IMR-90 (cell line): ENCODE data around the gene GPR33. TPM values are rescaled to one million over a fixed set of nuclear protein-coding genes. Genes with fewer than 3 reads are reported as not detected.

Source experiments
- ATAC-seq: fragments of 200-7000 bp; cut with Tn5 transposase; 2 replicates; pipeline ENCODE4 v1.9.1; 2020; ENCODE audit warnings: low read depth, mild to moderate bottlenecking, moderate library complexity
- BruUV-seq: library from RNA; stranded (reverse); fragments of 400-500 nt; replicated peaks from 2 replicates; lab custom pipeline; 2021; lab: Mats Ljungman, UMichigan
- CTCF ChIA-PET: fragments of 300-600 bp; formaldehyde crosslinking; extraction: SDS; loops from one replicate; lab custom pipeline; 2021; ENCODE audit warnings: antibody characterized with exemption; lab: Yijun Ruan, JAX
- POLR2A ChIA-PET: fragments of 300-600 bp; sonication (Branson Sonifier 250); formaldehyde crosslinking; loops from one replicate; lab custom pipeline; 2022; ENCODE audit warnings: antibody characterized with exemption; ENCODE audit not compliant: unreplicated experiment; lab: Charles Lee
- DNase-seq: peaks from one replicate; pipeline ENCODE4 v3.0.0; 2013
- H2AFZ ChIP-seq: replicated peaks from 2 replicates; pipeline ENCODE3; 2013; ENCODE audit warnings: low read length, mild to moderate bottlenecking; ENCODE audit not compliant: poor library complexity
- H2AK5ac ChIP-seq: 2 replicates; pipeline ENCODE4 v1.6.1; 2013; ENCODE audit warnings: low read depth, low read length, inconsistent platforms
- H2AK9ac ChIP-seq: replicated peaks from 2 replicates; pipeline ENCODE3; 2013; ENCODE audit warnings: mild to moderate bottlenecking, low read depth, low read length, moderate library complexity; ENCODE audit not compliant: poor library complexity
- H2BK120ac ChIP-seq: 2 replicates; pipeline ENCODE4 v1.6.1; 2013; ENCODE audit warnings: low read depth, low read length, inconsistent platforms
- H2BK15ac ChIP-seq: 3 replicates; pipeline ENCODE4 v1.6.1; 2013; ENCODE audit warnings: low read depth, low read length, inconsistent platforms
- H2BK20ac ChIP-seq: 2 replicates; pipeline ENCODE4 v1.6.1; 2013; ENCODE audit warnings: low read depth, mild to moderate bottlenecking, inconsistent platforms, low read length, moderate library complexity
- H2BK5ac ChIP-seq: 2 replicates; pipeline ENCODE4 v1.6.1; 2013; ENCODE audit warnings: mild to moderate bottlenecking, low read depth, low read length, inconsistent platforms; ENCODE audit not compliant: poor library complexity, severe bottlenecking
- H3K14ac ChIP-seq: replicated peaks from 2 replicates; pipeline ENCODE4 v1.6.1; 2013; ENCODE audit warnings: low read depth, low read length, inconsistent platforms
- H3K18ac ChIP-seq: 2 replicates; pipeline ENCODE4 v1.6.1; 2013; ENCODE audit warnings: low read depth, low read length, control low read depth
- H3K23ac ChIP-seq: 2 replicates; pipeline ENCODE4 v1.6.1; 2013; ENCODE audit warnings: low read depth, low read length, inconsistent platforms
- H3K27ac ChIP-seq: 2 replicates; pipeline ENCODE4 v1.5.1; 2013; ENCODE audit warnings: mild to moderate bottlenecking, control low read depth, low read length; ENCODE audit not compliant: insufficient read depth
- H3K27me3 ChIP-seq: 2 replicates; pipeline ENCODE4 v1.6.1; 2013; ENCODE audit warnings: low read length; ENCODE audit not compliant: control insufficient read depth, insufficient read depth
- H3K36me3 ChIP-seq: 2 replicates; pipeline ENCODE4 v1.6.1; 2013; ENCODE audit warnings: low read length, mixed read lengths; ENCODE audit not compliant: control insufficient read depth, insufficient read depth
- H3K4ac ChIP-seq: 2 replicates; pipeline ENCODE4 v1.6.1; 2013; ENCODE audit warnings: low read depth, low read length, inconsistent platforms
- H3K4me1 ChIP-seq: 2 replicates; pipeline ENCODE4 v1.6.1; 2013; ENCODE audit warnings: low read length, mixed read lengths; ENCODE audit not compliant: control insufficient read depth, insufficient read depth
- H3K4me2 ChIP-seq: 2 replicates; pipeline ENCODE4 v1.6.1; 2013; ENCODE audit warnings: low read depth, mild to moderate bottlenecking, control low read depth, low read length, moderate library complexity
- H3K4me3 ChIP-seq: 2 replicates; pipeline ENCODE4 v1.5.1; 2013; ENCODE audit warnings: low read depth, mild to moderate bottlenecking, control low read depth, low read length, moderate library complexity; ENCODE audit not compliant: insufficient read depth
- H3K56ac ChIP-seq: 2 replicates; pipeline ENCODE4 v1.6.1; 2013; ENCODE audit warnings: low read length, inconsistent platforms; ENCODE audit not compliant: insufficient read depth; ENCODE audit errors: extremely low read depth
- H3K79me1 ChIP-seq, 2 experiments: 2 replicates each; pipeline ENCODE4 v1.6.1; 2013; ENCODE audit warnings: low read length in 2 of 2, inconsistent platforms in 1 of 2, low read depth in 1 of 2
- H3K9ac ChIP-seq: 2 replicates; pipeline ENCODE4 v1.6.1; 2013; ENCODE audit warnings: low read depth, low read length, control low read depth
- H3K9me1 ChIP-seq: 2 replicates; pipeline ENCODE4 v1.6.1; 2013; ENCODE audit warnings: low read length, inconsistent platforms; ENCODE audit not compliant: insufficient read depth
- H3K9me3 ChIP-seq: 2 replicates; pipeline ENCODE4 v1.6.1; 2013; ENCODE audit warnings: low read length; ENCODE audit not compliant: control insufficient read depth, insufficient read depth
- H4K20me1 ChIP-seq: 2 replicates; pipeline ENCODE4 v1.6.1; 2013; ENCODE audit warnings: low read length, inconsistent platforms; ENCODE audit not compliant: insufficient read depth
- H4K5ac ChIP-seq: 2 replicates; pipeline ENCODE4 v1.6.1; 2013; ENCODE audit warnings: mild to moderate bottlenecking, low read depth, low read length, control low read depth
- H4K8ac ChIP-seq, 2 experiments: 2 replicates each; pipeline ENCODE4 v1.6.1; 2013; ENCODE audit warnings: low read depth in 2 of 2, low read length in 2 of 2, control low read depth in 1 of 2, inconsistent platforms in 1 of 2
- H4K91ac ChIP-seq: 2 replicates; pipeline ENCODE4 v1.6.1; 2013; ENCODE audit warnings: low read depth, low read length, inconsistent platforms; ENCODE audit not compliant: insufficient read depth
- BHLHE40 ChIP-seq: fragments of 150-350 bp; IDR thresholded peaks from 2 replicates; pipeline ENCODE4 v1.6.1; 2016; ENCODE audit warnings: mild to moderate bottlenecking, low read depth, low read length
- CHD1 ChIP-seq: IDR thresholded peaks from 2 replicates; pipeline ENCODE4 v1.6.1; 2012; ENCODE audit warnings: low read depth, low read length, improper control_type of control experiment
- CTCF ChIP-seq: conservative IDR thresholded peaks from 2 replicates; pipeline ENCODE4 v1.5.1; 2012; ENCODE audit warnings: mild to moderate bottlenecking, low read depth, low read length, improper control_type of control experiment
- ELK1 ChIP-seq: fragments of 150-350 bp; IDR thresholded peaks from 2 replicates; pipeline ENCODE4 v1.6.1; 2016; ENCODE audit warnings: low read depth, mild to moderate bottlenecking, low read length, moderate library complexity, borderline replicate concordance
- FOS ChIP-seq: fragments of 150-350 bp; IDR thresholded peaks from 2 replicates; pipeline ENCODE4 v1.6.1; 2016; ENCODE audit warnings: low read depth, low read length
- MAZ ChIP-seq: IDR thresholded peaks from 2 replicates; pipeline ENCODE4 v1.6.1; 2012; ENCODE audit warnings: low read depth, mild to moderate bottlenecking, low read length, improper control_type of control experiment, moderate library complexity, borderline replicate concordance
- MXI1 ChIP-seq: IDR thresholded peaks from 2 replicates; pipeline ENCODE4 v1.6.1; 2012; ENCODE audit warnings: low read depth, mild to moderate bottlenecking, low read length, moderate library complexity, borderline replicate concordance
- NFE2L2 ChIP-seq: fragments of 150-350 bp; IDR thresholded peaks from 2 replicates; pipeline ENCODE4 v1.6.1; 2016; ENCODE audit warnings: low read depth, mild to moderate bottlenecking, low read length
- RCOR1 ChIP-seq: IDR thresholded peaks from 2 replicates; pipeline ENCODE4 v1.6.1; 2012; ENCODE audit warnings: mild to moderate bottlenecking, low read length, improper control_type of control experiment; ENCODE audit not compliant: insufficient replicate concordance
- RFX5 ChIP-seq: IDR thresholded peaks from 2 replicates; pipeline ENCODE4 v1.8.0; 2012; ENCODE audit warnings: low read depth, mild to moderate bottlenecking, low read length, moderate library complexity
- SMC3 ChIP-seq: fragments of 150-350 bp; IDR thresholded peaks from 2 replicates; pipeline ENCODE4 v1.6.1; 2016; ENCODE audit warnings: low read depth, mild to moderate bottlenecking, antibody characterized with exemption, low read length, moderate library complexity
- WGBS, 2 experiments: methylation state at CpG; one replicate each; pipeline versions ENCODE4 v1.1.5 to v1.1.7; 2013; ENCODE audit warnings: missing lambda C conversion rate in 2 of 2; ENCODE audit not compliant: insufficient read length in 1 of 2; ENCODE audit errors: extremely low coverage in 2 of 2; 5-methylcytosine and 5-hydroxymethylcytosine counted together
- dilution Hi-C: fragments of 300-500 bp; cut with HindIII; formaldehyde crosslinking; loops from one replicate; pipeline ENCODE4 v1.14.3; 2018; ENCODE audit warnings: low sequenced_read_pairs; ENCODE audit not compliant: unreplicated experiment
- in situ Hi-C: fragments of 300-500 bp; cut with MboI; formaldehyde crosslinking; loops from 3 replicates; pipeline ENCODE4 v1.14.3; 2019; ENCODE audit warnings: low sequenced_read_pairs, inconsistent platforms, mixed read lengths
- intact Hi-C: fragments of 100-400 bp; cut with micrococcal nuclease; formaldehyde crosslinking; loops from 2 replicates; pipeline ENCODE4 v1.10.0; 2022
- polyA plus RNA-seq, 3 experiments: library from polyadenylated mRNA; depleted of rRNA; stranded (reverse); fragments of >200 nt; gene quantifications; 2 replicates each; pipeline ENCODE4 v1.2.3, GENCODE V29; 2012; ENCODE audit warnings: low replicate concordance in 1 of 3
- total RNA-seq: library from RNA; depleted of rRNA; stranded (reverse); fragments of >200 nt; gene quantifications from 2 replicates; pipeline ENCODE4 v1.2.3, GENCODE V29; 2012

The GPR33 gene
- total and polyA plus RNA-seq, 2 of the 4 experiments (the other 2 are of a cell fraction) = not detected

- Histone ChIP-seq H2BK20ac (no peak overlapping the region), H4K91ac (no peak overlapping the region), H2BK15ac (no peak overlapping the region), H2BK5ac (no peak overlapping the region), H2AK5ac (no peak overlapping the region), H3K9ac (no peak overlapping the region), H3K9me1 (no peaks in the 10 kb centered on the region), H3K36me3 (no peaks in the 10 kb centered on the region), H3K79me1 (no peaks in the 10 kb centered on the region), H3K23ac (no peak overlapping the region), H2AFZ (no peak overlapping the region), H2BK120ac (no peak overlapping the region), H3K18ac (no peak overlapping the region), H3K27me3 (peaks cover 4% of the 10 kb centered on the region), H3K9me3 (no peaks in the 10 kb centered on the region), H3K4me3 (no peak overlapping the region), H2AK9ac (no peak overlapping the region), H4K8ac (no peak overlapping the region), H4K5ac (no peak overlapping the region), H3K14ac (no peak overlapping the region), H4K20me1 (no peaks in the 10 kb centered on the region), H3K4ac (no peak overlapping the region), H3K56ac (no peak overlapping the region), H3K27ac (no peak overlapping the region), H3K4me1 (no peaks in the 10 kb centered on the region), H3K4me2 (no peak overlapping the region)
- no CpG with 5 or more reads among the region's 3 CpGs for WGBS, 2 experiments
- ChIA-PET POLR2A (no interaction called here), CTCF (no interaction called here)
- intact Hi-C loops (no loop called here), dilution Hi-C loops (no loop called here), in situ Hi-C loops (no loop called here)
- BruUV-seq = no TSS peak
- no peak for DNase-seq
- no peak for ATAC-seq
- TF ChIP-seq RCOR1 (no peak), RFX5 (no peak), ELK1 (no peak), FOS (no peak), MXI1 (no peak), BHLHE40 (no peak), NFE2L2 (no peak), SMC3 (no peak), MAZ (no peak), CTCF (no peak), CHD1 (no peak)
These were observed 3.1 kb downstream of the GPR33 start for GRCh38 chr14:31484754-31485153.
